ENCODE data around the gene NT5C3B. TPM values are rescaled to one million over a fixed set of nuclear protein-coding genes. Genes with fewer than 3 reads are reported as not detected.
A peak's percentile ranks its signal among the peaks of the same experiment; 100 is the strongest.

NT5C3B gene
- total and polyA plus RNA-seq, 10 donors, result 17.0 to 62.7 (median 29.5) TPM

DNA sequence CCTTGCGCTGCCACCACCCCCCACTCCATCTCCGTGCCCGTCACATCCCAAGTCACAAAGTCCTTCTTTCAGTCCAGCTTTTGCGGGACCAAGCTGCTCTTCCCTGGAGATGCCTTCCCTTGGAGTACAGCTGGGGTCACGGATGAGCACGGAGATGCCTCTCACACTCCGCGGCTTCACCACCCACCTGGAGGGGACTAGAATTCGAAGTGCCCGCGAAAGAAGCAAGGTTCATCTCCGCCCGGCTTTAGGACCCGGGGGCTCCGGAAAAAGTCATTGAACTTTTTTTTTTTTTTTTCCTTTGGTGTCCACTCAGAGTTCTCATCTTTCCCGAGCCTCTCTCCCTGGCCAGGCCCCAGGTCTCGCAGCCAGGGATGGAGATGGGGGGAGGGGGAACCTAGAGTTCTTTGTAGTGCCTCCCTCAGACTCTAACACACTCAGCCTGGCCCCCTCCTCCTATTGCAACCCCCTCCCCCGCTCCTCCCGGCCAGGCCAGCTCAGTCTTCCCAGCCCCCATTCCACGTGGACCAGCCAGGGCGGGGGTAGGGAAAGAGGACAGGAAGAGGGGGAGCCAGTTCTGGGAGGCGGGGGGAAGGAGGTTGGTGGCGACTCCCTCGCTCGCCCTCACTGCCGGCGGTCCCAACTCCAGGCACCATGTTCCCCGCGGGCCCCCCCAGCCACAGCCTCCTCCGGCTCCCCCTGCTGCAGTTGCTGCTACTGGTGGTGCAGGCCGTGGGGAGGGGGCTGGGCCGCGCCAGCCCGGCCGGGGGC, 23.5 kb downstream of the NT5C3B start, which contains the start of gene FKBP10:
TSS of gene FKBP10 (plus strand) at position 624 of the 771 bp plus-strand sequence. CDS start at position 655, 31 bp downstream.
- no peak for DNase-seq
- Histone ChIP-seq H3K9me3 (no peaks in the 10 kb centered on the region), H3K4me1 (peaks cover 12 to 43% (median 29%) of the 10 kb centered on the region in 6 donors), H3K27me3 (replicated peaks in 1 of 7) (peaks cover 0 to 31% (median 0%) of the 10 kb centered on the region in 7 donors), H3K36me3 (no peaks in the 10 kb centered on the region), H3K27ac (peak within 1 kb of the TSS in 7 of 8 donors; percentile 40 to 85 (median 69)), H3K4me3 (peak within 1 kb of the TSS; percentile 64 to 89 (median 74))
- 1 to 7% (median 4%) methylated on average over 21 to 35 of the region's 35 CpGs for WGBS, 5 donors
- intact Hi-C loops (cut with DNase I; ENCODE audit: low total_unique reads), result no loop called here
- TF ChIP-seq POLR2AphosphoS5 (IDR thresholded peaks at IDR 0.05), result peak in 1 of 3 donors; percentile 10
- TF ChIP-seq POLR2A (IDR thresholded peaks at IDR 0.05), result no peak

DNA sequence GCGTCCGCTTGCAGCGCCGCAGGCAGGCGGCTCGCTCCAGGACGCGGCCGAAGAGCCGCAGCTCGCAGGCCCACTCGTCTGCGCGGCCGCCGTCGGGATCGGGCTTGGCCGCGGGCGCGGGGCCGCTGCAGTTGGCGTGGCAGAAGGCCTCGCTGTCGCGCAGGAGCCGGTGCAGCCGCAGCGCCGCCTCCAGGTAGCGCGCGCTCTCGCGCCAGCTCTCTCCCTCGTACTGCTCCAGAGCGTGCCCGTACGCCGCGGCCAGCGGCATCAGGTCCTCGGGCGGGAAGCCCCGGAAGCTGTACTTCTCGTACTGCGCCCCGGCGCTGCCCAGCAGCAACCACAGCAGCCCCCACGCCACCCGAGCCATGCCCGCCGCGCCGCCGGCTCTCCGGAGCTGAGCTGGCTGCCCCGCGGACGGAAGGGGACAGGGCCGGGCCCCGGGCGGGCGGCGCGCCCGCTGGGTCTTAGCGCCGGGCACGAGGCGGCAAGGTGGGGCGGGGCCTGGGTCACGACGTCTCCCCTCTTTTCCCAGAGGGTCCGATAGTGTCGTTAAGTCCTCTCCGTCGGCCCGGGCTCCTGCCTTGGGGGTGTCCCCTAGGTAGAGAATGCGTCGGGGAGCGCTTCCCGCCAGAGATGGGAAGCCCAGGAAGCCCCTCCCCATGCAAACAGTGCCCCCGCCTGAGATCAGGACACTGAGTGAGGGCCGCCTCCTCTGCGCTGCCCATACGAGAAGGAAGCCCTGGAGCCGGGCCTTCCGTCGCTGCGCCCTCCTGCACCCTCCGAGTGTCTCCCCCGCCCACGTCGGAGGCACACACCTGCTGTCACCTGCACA, 24.3 kb downstream of the NT5C3B start, which contains the start of gene P3H4:
TSS of gene P3H4 (minus strand) at position 401 of the 832 bp plus-strand sequence. CDS start at position 367, 34 bp downstream.
- H3K36me3 ChIP-seq, result no peaks in the 10 kb centered on the region
- 0 to 1% (median 1%) methylated on average over 31 to 96 of the region's 96 CpGs for WGBS, 5 donors
- TF ChIP-seq POLR2AphosphoS5 (IDR thresholded peaks at IDR 0.05) (peak; percentile 25 to 66 (median 64)), POLR2A (IDR thresholded peaks at IDR 0.05) (no peak)
- TF ChIP-seq, protein P1, sequence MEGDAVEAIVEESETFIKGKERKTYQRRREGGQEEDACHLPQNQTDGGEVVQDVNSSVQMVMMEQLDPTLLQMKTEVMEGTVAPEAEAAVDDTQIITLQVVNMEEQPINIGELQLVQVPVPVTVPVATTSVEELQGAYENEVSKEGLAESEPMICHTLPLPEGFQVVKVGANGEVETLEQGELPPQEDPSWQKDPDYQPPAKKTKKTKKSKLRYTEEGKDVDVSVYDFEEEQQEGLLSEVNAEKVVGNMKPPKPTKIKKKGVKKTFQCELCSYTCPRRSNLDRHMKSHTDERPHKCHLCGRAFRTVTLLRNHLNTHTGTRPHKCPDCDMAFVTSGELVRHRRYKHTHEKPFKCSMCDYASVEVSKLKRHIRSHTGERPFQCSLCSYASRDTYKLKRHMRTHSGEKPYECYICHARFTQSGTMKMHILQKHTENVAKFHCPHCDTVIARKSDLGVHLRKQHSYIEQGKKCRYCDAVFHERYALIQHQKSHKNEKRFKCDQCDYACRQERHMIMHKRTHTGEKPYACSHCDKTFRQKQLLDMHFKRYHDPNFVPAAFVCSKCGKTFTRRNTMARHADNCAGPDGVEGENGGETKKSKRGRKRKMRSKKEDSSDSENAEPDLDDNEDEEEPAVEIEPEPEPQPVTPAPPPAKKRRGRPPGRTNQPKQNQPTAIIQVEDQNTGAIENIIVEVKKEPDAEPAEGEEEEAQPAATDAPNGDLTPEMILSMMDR (IDR thresholded peaks at IDR 0.05 in 8 of 11, conservative IDR thresholded peaks at IDR 0.05 in 3 of 11), result peak in 9 of 11 experiments; percentile 43 to 83 (median 74)
- intact Hi-C loops (cut with DNase I; ENCODE audit: low total_unique reads), result no loop called here
- no peaks in the 10 kb centered on the region for H3K9me3 ChIP-seq
- peaks cover 0 to 31% (median 0%) of the 10 kb centered on the region in 7 donors for H3K27me3 ChIP-seq (replicated peaks in 1 of 7)
- DNase-seq, result peak; percentile 93
- peak within 1 kb of the TSS in 7 of 8 donors; percentile 40 to 85 (median 69) for H3K27ac ChIP-seq
- H3K4me1 ChIP-seq, result peaks cover 12 to 43% (median 29%) of the 10 kb centered on the region in 6 donors
- H3K4me3 ChIP-seq, result peak within 1 kb of the TSS; percentile 64 to 89 (median 74)

DNA sequence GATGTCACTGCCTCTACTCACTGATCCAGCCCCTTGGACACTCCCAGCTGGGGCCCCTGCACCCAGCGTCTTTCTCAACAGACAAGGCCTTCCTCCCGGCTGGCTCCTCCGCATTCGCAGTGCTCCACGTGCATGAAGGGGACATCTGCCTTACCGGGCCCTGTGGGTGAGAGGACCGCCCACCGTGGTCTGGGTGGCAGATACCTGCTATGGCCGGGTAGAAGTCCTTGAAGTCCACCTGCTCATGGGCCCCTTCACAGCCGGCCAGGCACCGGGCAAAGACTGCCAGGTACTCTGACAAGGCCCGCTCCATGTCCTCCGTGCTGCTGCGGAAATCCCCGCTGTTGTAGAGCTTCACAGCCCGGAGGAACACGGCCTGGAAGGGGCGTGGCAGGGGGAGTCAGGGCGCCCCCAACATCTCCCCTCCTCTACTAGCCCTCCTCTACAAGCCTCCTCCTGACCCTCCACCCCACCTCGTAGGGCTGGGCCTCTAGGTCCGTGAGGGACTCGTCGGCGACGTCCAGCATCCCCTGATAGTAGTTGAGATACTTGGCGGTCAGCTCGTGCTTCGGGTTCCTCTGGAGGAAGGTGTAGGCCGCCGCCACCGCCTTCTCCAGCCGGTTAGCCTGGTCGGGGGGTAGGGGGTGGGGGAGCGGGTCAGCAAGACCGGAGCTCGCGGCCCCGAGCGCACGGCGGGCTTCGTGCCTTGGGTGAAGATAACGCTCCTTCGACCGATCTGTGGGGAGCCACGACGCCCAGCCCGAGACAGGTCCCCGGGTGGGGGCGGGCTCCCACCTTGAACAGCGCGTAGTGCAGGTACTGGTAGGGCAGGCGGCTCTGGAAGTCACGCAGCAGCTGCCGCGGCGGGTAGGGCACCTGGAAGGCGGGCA, 25.1 kb downstream of the NT5C3B start:
- no peak for DNase-seq
- H3K36me3 ChIP-seq, result no peaks in the 10 kb centered on the region
- H3K27ac ChIP-seq, result peak overlapping the region in 6 of 8 donors; percentile 40 to 85 (median 68)
- H3K9me3 ChIP-seq, result no peaks in the 10 kb centered on the region
- peaks cover 0 to 31% (median 0%) of the 10 kb centered on the region in 7 donors for H3K27me3 ChIP-seq (replicated peaks in 1 of 7)
- H3K4me3 ChIP-seq, result peak overlapping the region; percentile 64 to 89 (median 74)
- intact Hi-C loops (cut with DNase I; ENCODE audit: low total_unique reads), result no loop called here
- TF ChIP-seq POLR2AphosphoS5 (IDR thresholded peaks at IDR 0.05) (no peak), POLR2A (IDR thresholded peaks at IDR 0.05) (no peak)
- peaks cover 12 to 43% (median 29%) of the 10 kb centered on the region in 6 donors for H3K4me1 ChIP-seq
- 34 to 37% (median 36%) methylated on average over 27 to 58 of the region's 58 CpGs for WGBS, 5 donors

DNA sequence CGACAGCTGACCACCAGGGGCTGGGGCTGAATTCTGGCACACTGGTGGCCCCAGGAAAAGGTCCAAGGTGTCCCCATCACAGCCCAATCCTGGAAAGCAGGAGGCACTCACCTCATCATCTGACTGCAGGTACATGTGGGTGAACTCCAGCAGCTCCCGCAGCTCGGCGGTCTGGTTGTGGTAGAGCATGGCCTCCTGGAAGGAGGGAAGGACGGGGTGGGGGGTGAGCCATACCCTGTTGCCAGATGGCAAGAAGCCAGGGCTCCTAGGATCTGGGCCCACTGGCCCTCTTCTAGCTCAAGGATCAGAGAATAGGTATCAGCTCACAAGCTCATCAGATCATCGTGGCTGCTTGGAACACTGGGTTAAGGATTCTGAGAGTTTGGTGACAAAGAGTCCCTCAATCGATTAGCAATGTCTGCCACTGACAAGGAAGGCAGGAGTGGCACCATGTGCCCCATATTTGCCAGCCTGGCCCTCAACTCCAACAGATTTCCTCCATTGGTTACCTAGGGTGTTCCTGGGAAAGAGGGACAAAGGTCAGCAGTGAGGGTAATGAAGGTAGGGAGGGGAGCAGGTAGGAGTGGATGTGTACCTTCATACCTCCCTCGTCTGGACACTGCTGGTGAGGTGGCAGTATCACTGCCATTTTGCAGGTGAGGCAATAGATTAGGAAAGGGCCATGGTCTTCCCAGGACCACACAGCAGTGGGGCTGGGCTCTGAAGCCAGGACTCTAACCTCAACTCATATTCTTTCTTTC, 29.2 kb downstream of the NT5C3B start:
- TF ChIP-seq POLR2A (IDR thresholded peaks at IDR 0.05), result no peak
- TF ChIP-seq POLR2AphosphoS5 (IDR thresholded peaks at IDR 0.05), result no peak
- TF ChIP-seq, protein P1 (IDR thresholded peaks at IDR 0.05 in 8 of 11, conservative IDR thresholded peaks at IDR 0.05 in 3 of 11), result no peak
- Histone ChIP-seq H3K4me3 (no peak overlapping the region), H3K27me3 (replicated peaks in 1 of 7) (peaks cover 0 to 17% (median 0%) of the 10 kb centered on the region in 7 donors), H3K36me3 (no peaks in the 10 kb centered on the region), H3K4me1 (peaks cover 8 to 40% (median 23%) of the 10 kb centered on the region in 6 donors), H3K9me3 (no peaks in the 10 kb centered on the region), H3K27ac (no peak overlapping the region)
- 88 to 92% (median 91%) methylated on average over 5 to 8 of the region's 8 CpGs for WGBS, 5 donors
- intact Hi-C loops (cut with DNase I; ENCODE audit: low total_unique reads), result no loop called here
- DNase-seq, result no peak
